Osteocyte (in vitro differentiated cells): ENCODE measurements around the gene ATCAY. TPM values are rescaled to one million over a fixed set of nuclear protein-coding genes. Genes with fewer than 3 reads are reported as not detected.
"Not testable (repeated sequence)": the region's sequence is repeated elsewhere in the genome, so short reads cannot be mapped to it uniquely, and the experiment has no call there.

Experiments used
- DNase-seq: peaks from one replicate; pipeline ENCODE4 v3.0.0; 2021; ENCODE audit warnings: mixed read lengths; ENCODE audit not compliant: unreplicated experiment; ENCODE audit errors: extremely low spot score
- H3K27ac Mint-ChIP-seq: one replicate; pipeline ENCODE4 v1.8.0; 2021; ENCODE audit warnings: mild to moderate bottlenecking, mixed read lengths; ENCODE audit not compliant: unreplicated experiment
- H3K27me3 Mint-ChIP-seq: one replicate; pipeline ENCODE4 v1.8.0; 2021; ENCODE audit warnings: mixed read lengths; ENCODE audit not compliant: unreplicated experiment
- H3K36me3 Mint-ChIP-seq: one replicate; pipeline ENCODE4 v1.8.0; 2021; ENCODE audit warnings: mixed read lengths; ENCODE audit not compliant: unreplicated experiment
- H3K4me1 Mint-ChIP-seq: one replicate; pipeline ENCODE4 v1.8.0; 2021; ENCODE audit warnings: mixed read lengths; ENCODE audit not compliant: unreplicated experiment
- H3K4me3 Mint-ChIP-seq: one replicate; pipeline ENCODE4 v1.8.0; 2021; ENCODE audit warnings: mild to moderate bottlenecking, moderate library complexity, mixed read lengths; ENCODE audit not compliant: unreplicated experiment
- H3K9me3 Mint-ChIP-seq: one replicate; pipeline ENCODE4 v1.8.0; 2021; ENCODE audit warnings: mixed read lengths; ENCODE audit not compliant: unreplicated experiment
- CTCF ChIP-seq: fragments of 200-600 bp; sonication (generic); IDR thresholded peaks from 2 replicates; pipeline ENCODE4 v1.5.0; 2021; ENCODE audit warnings: antibody characterized with exemption, mild to moderate bottlenecking, moderate library complexity
- total RNA-seq: library from RNA; stranded (reverse); gene quantifications from 2 replicates; pipeline ENCODE4 v1.2.1, GENCODE V29; 2021

ATCAY gene
- total RNA-seq, 1 donor from 2014 or later = not detected

- Mint-ChIP-seq H3K9me3 (no peaks in the 10 kb centered on the region), H3K27me3 (no peaks in the 10 kb centered on the region), H3K4me3 (no peak overlapping the region), H3K4me1 (peaks cover 10% of the 10 kb centered on the region), H3K27ac (no peak overlapping the region), H3K36me3 (no peaks in the 10 kb centered on the region)
- TF ChIP-seq CTCF = no peak
- no peak for DNase-seq
Measured at GRCh38 chr19:3949294-3949693, 68.8 kb downstream of the ATCAY start.

GRCh38 chr19:3949997-3950859 lies 69.7 kb downstream of the ATCAY start:
- Mint-ChIP-seq H3K36me3 (peaks cover 3% of the 10 kb centered on the region), H3K9me3 (no peaks in the 10 kb centered on the region)
- no peak for DNase-seq

GRCh38 chr19:3950871-3951861 lies 70.7 kb downstream of the ATCAY start:
- Mint-ChIP-seq H3K27me3 (no peaks in the 10 kb centered on the region), H3K36me3 (peaks cover 5% of the 10 kb centered on the region), H3K27ac (no peak overlapping the region), H3K9me3 (no peaks in the 10 kb centered on the region), H3K4me3 (no peak overlapping the region), H3K4me1 (peaks cover 13% of the 10 kb centered on the region)
- no peak for TF ChIP-seq CTCF
- DNase-seq = no peak

More at GRCh38 chr19:3949997-3950859, 69.7 kb downstream of the ATCAY start:
- Mint-ChIP-seq H3K27ac (no peak overlapping the region), H3K27me3 (no peaks in the 10 kb centered on the region), H3K4me1 (peaks cover 13% of the 10 kb centered on the region), H3K4me3 (no peak overlapping the region)
- no peak for TF ChIP-seq CTCF

GRCh38 chr19:3952755-3953276 lies 72.3 kb downstream of the ATCAY start:
- not testable (repeated sequence) for H3K9me3 Mint-ChIP-seq, H3K36me3 Mint-ChIP-seq, DNase-seq, H3K27ac Mint-ChIP-seq, H3K27me3 Mint-ChIP-seq, H3K4me3 Mint-ChIP-seq
- peaks cover 13% of the 10 kb centered on the region for H3K4me1 Mint-ChIP-seq

- Mint-ChIP-seq H3K36me3 (peaks cover 9% of the 10 kb centered on the region), H3K4me1 (peaks cover 13% of the 10 kb centered on the region), H3K9me3 (no peaks in the 10 kb centered on the region), H3K4me3 (no peak overlapping the region), H3K27me3 (no peaks in the 10 kb centered on the region), H3K27ac (no peak overlapping the region)
- TF ChIP-seq CTCF = no peak
- no peak for DNase-seq
Measured at GRCh38 chr19:3954107-3954506, 73.6 kb downstream of the ATCAY start.

GRCh38 chr19:3955276-3955675 lies 74.8 kb downstream of the ATCAY start:
- peaks cover 13% of the 10 kb centered on the region for H3K4me1 Mint-ChIP-seq
- not testable (repeated sequence) for H3K27ac Mint-ChIP-seq, H3K4me3 Mint-ChIP-seq, H3K27me3 Mint-ChIP-seq, DNase-seq, H3K36me3 Mint-ChIP-seq, H3K9me3 Mint-ChIP-seq
